Measurements from ENCODE around the gene ALKBH3. TPM values are rescaled to one million over a fixed set of nuclear protein-coding genes. Genes with fewer than 3 reads are reported as not detected.

The ALKBH3 gene
- total RNA-seq, 1 donor from 2014 or later, result 25.4 TPM

- Mint-ChIP-seq H3K4me1 (peaks cover 13% of the 10 kb centered on the region), H3K36me3 (ENCODE audit: low read depth) (no peaks in the 10 kb centered on the region), H3K4me3 (no peak overlapping the region), H3K9me3 (no peaks in the 10 kb centered on the region), H3K27ac (ENCODE audit: unreplicated experiment) (no peak overlapping the region), H3K27me3 (ENCODE audit: low read depth) (peaks cover 51% of the 10 kb centered on the region)
- TF ChIP-seq, protein P1, sequence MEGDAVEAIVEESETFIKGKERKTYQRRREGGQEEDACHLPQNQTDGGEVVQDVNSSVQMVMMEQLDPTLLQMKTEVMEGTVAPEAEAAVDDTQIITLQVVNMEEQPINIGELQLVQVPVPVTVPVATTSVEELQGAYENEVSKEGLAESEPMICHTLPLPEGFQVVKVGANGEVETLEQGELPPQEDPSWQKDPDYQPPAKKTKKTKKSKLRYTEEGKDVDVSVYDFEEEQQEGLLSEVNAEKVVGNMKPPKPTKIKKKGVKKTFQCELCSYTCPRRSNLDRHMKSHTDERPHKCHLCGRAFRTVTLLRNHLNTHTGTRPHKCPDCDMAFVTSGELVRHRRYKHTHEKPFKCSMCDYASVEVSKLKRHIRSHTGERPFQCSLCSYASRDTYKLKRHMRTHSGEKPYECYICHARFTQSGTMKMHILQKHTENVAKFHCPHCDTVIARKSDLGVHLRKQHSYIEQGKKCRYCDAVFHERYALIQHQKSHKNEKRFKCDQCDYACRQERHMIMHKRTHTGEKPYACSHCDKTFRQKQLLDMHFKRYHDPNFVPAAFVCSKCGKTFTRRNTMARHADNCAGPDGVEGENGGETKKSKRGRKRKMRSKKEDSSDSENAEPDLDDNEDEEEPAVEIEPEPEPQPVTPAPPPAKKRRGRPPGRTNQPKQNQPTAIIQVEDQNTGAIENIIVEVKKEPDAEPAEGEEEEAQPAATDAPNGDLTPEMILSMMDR (conservative IDR thresholded peaks at IDR 0.05), result no peak
- DNase-seq (ENCODE audit: low read depth, low spot score), result no peak
Measured at GRCh38 chr11:43947815-43948214, 67.2 kb downstream of the ALKBH3 start.

DNA sequence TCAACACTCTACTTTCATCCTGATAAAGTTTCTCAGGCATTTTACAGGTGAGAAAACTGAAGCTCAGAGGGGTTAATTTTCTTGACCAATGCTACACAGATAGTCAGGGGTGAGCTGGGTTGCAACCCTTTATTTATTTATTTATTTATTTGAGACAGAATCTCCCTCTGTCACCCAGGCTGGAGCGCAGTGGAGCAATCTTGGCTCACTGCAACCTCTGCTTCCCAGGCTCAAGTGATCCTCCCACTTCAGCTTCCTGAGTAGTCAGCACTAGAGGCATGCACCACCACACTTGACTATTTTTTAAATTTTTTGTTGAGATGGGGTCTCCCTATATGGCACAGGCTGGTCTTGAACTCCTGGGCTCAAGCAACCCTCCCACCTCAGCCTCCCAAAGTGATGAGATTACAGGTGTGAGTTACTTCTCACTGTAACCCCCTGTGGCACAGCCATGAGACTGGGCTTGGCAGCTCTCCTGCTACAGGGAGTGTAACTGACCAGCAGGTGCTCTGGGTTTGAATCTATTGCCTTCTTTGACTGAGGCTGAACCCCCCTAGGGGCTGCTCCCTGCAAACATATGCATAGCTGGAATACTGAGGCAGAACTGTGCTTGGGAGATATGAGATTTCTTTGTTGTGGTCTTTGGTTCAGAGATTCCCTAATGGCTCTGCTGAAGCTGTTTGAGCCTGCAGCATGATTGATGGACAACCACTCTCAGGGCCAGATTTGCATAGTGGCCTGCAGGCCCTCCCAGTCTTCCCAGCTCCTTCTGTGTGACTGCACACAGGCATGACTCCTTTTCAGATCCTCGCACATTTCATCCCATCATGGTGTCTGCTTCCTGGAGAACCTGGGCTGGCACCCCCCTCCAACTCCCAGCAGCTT is 68.0 kb downstream of the ALKBH3 start:
- Mint-ChIP-seq H3K27ac (ENCODE audit: unreplicated experiment) (no peak overlapping the region), H3K27me3 (ENCODE audit: low read depth) (peaks cover 45% of the 10 kb centered on the region)

GRCh38 chr11:43950311-43950855 is 69.8 kb downstream of the ALKBH3 start:
- Mint-ChIP-seq H3K36me3 (ENCODE audit: low read depth) (no peaks in the 10 kb centered on the region), H3K27ac (ENCODE audit: unreplicated experiment) (no peak overlapping the region), H3K27me3 (ENCODE audit: low read depth) (peaks cover 27% of the 10 kb centered on the region), H3K9me3 (no peaks in the 10 kb centered on the region), H3K4me1 (peaks cover 8% of the 10 kb centered on the region), H3K4me3 (no peak overlapping the region)
- TF ChIP-seq, protein P1 (conservative IDR thresholded peaks at IDR 0.05), result no peak
- DNase-seq (ENCODE audit: low read depth, low spot score), result no peak

More for the DNA sequence above, 68.0 kb downstream of the ALKBH3 start:
- DNase-seq (ENCODE audit: low read depth, low spot score), result no peak
- Mint-ChIP-seq H3K9me3 (no peaks in the 10 kb centered on the region), H3K4me1 (peaks cover 9% of the 10 kb centered on the region), H3K4me3 (no peak overlapping the region), H3K36me3 (ENCODE audit: low read depth) (no peaks in the 10 kb centered on the region)
- TF ChIP-seq, protein P1 (conservative IDR thresholded peaks at IDR 0.05), result no peak

DNA sequence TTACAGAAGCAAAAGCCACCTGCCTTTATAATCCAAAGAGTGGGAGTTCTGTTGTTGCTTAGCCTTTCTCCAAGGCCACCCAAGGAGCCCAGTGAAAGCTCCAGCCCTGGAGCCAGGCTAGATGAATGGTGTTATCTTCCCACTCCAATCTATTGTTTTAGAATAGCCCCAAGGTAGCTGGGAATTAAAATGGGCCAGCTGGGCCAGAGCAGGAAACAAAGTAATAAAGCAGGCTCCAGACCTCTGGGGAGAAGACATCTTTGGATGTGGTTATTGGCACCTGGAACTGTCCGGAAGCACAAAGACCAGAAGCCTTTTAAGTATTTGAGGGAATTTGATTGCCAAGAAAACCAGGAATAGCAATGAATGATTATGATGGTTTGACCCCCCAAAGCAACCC is 70.6 kb downstream of the ALKBH3 start:
- H3K4me1 Mint-ChIP-seq, result peaks cover 8% of the 10 kb centered on the region
- no peaks in the 10 kb centered on the region for H3K36me3 Mint-ChIP-seq (ENCODE audit: low read depth)
- DNase-seq (ENCODE audit: low read depth, low spot score), result no peak
- H3K9me3 Mint-ChIP-seq, result no peaks in the 10 kb centered on the region
- H3K4me3 Mint-ChIP-seq, result no peak overlapping the region
- TF ChIP-seq, protein P1 (conservative IDR thresholded peaks at IDR 0.05), result no peak
- peaks cover 19% of the 10 kb centered on the region for H3K27me3 Mint-ChIP-seq (ENCODE audit: low read depth)
- no peak overlapping the region for H3K27ac Mint-ChIP-seq (ENCODE audit: unreplicated experiment)

DNA sequence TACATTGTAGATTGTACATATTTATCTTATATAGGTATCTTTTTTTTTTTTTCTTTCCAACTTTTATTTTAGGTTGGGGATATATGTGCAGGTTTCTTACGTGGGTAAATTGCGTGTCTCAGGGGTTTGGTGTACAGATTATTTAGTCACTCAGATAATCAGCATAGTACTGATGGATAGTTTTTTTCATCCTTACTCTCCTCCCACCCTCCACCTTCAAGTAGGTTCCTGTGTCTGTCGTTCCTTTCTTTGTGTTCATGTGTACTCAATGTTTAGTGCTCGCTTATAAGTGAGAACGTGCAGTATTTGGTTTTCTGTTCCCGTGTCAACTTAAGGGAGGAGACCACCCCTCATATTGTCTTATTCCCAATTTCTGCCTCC is 71.4 kb downstream of the ALKBH3 start:
- H3K36me3 Mint-ChIP-seq (ENCODE audit: low read depth), result no peaks in the 10 kb centered on the region
- TF ChIP-seq, protein P1 (conservative IDR thresholded peaks at IDR 0.05), result no peak
- no peak for DNase-seq (ENCODE audit: low read depth, low spot score)
- H3K9me3 Mint-ChIP-seq, result no peaks in the 10 kb centered on the region
- peaks cover 11% of the 10 kb centered on the region for H3K27me3 Mint-ChIP-seq (ENCODE audit: low read depth)
- peaks cover 5% of the 10 kb centered on the region for H3K4me1 Mint-ChIP-seq
- no peak overlapping the region for H3K4me3 Mint-ChIP-seq
- H3K27ac Mint-ChIP-seq (ENCODE audit: unreplicated experiment), result no peak overlapping the region

Data from neural crest cell (in vitro differentiated cells).